GM12891 (cell line): ENCODE data around the gene ELOVL6.

ENCODE experiments used
- PAX5 ChIP-seq: IDR thresholded peaks from 2 replicates; pipeline ENCODE4 v1.6.1; 2011; ENCODE audit warnings: low read length, moderate library complexity, mild to moderate bottlenecking; ENCODE audit not compliant: insufficient read depth, severe bottlenecking
- POLR2A ChIP-seq: IDR thresholded peaks from 2 replicates; pipeline ENCODE4 v1.6.1; 2011; ENCODE audit warnings: low read depth, low read length, control low read depth
- POLR2AphosphoS5 ChIP-seq: IDR thresholded peaks from 2 replicates; pipeline ENCODE4 v1.6.1; 2011; ENCODE audit warnings: low read depth, low read length, control low read depth
- POU2F2 ChIP-seq: IDR thresholded peaks from 2 replicates; pipeline ENCODE4 v1.6.1; 2011; ENCODE audit warnings: low read depth, mild to moderate bottlenecking, control low read depth, low read length, moderate library complexity
- SPI1 ChIP-seq: IDR thresholded peaks from 2 replicates; pipeline ENCODE4 v1.6.1; 2011; ENCODE audit warnings: low read depth, low read length, control low read depth
- TAF1 ChIP-seq: IDR thresholded peaks from 2 replicates; pipeline ENCODE4 v1.6.1; 2011; ENCODE audit warnings: low read depth, low read length, control low read depth

- TF ChIP-seq TAF1 (no peak), POLR2A (no peak), POLR2AphosphoS5 (no peak), PAX5 (no peak), SPI1 (no peak), POU2F2 (no peak)
These were observed 89.5 kb downstream of the ELOVL6 start for GRCh38 chr4:110108960-110109359.
